ENCODE measurements around the gene LRRC3B.
A peak's percentile ranks its signal among the peaks of the same experiment; 100 is the strongest.

Gene LRRC3B

DNA sequence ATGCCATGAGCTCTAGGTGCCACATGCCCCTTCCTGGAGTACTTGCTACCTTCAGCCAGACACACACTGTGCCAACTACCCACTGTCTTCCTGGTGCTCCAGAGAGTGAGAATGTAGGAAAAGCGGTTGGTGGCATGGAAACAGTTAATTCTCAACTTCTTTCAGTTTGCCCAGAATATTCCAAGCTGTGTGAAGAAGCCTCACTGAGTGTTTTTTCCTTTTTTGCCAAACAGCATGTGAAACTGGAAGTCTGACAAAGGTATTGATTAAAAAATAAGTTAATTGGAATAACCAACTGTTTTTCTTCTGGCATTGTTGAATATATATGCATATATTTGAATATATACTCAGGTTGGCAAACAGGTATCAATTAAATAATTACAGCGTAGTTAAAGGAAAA, 52.8 kb downstream of the LRRC3B start:
- DNase-seq (ENCODE audit: extremely low spot score): no peak
- CTCF ChIA-PET: no interaction called here
- POLR2A ChIA-PET: no interaction called here
- TF ChIP-seq FOXK2 (IDR thresholded peaks at IDR 0.05): no peak
- TF ChIP-seq LEF1 (IDR thresholded peaks at IDR 0.05; ENCODE audit: borderline replicate concordance): no peak
- TF ChIP-seq FOXA1 (IDR thresholded peaks at IDR 0.05): no peak
- TF ChIP-seq ZNF384 (IDR thresholded peaks at IDR 0.05): no peak
- TF ChIP-seq NFRKB (IDR thresholded peaks at IDR 0.05): no peak
- TF ChIP-seq, protein P1, sequence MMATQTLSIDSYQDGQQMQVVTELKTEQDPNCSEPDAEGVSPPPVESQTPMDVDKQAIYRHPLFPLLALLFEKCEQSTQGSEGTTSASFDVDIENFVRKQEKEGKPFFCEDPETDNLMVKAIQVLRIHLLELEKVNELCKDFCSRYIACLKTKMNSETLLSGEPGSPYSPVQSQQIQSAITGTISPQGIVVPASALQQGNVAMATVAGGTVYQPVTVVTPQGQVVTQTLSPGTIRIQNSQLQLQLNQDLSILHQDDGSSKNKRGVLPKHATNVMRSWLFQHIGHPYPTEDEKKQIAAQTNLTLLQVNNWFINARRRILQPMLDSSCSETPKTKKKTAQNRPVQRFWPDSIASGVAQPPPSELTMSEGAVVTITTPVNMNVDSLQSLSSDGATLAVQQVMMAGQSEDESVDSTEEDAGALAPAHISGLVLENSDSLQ (IDR thresholded peaks at IDR 0.05): no peak
- TF ChIP-seq CTBP1 (IDR thresholded peaks at IDR 0.05; ENCODE audit: borderline replicate concordance): no peak
- no peak for TF ChIP-seq FOXM1 (IDR thresholded peaks at IDR 0.05; ENCODE audit: borderline replicate concordance)
- no peak for TF ChIP-seq BHLHE40 (IDR thresholded peaks at IDR 0.05; ENCODE audit: borderline replicate concordance)
- no peak for TF ChIP-seq ELF4 (IDR thresholded peaks at IDR 0.05)
- TF ChIP-seq ARNT (IDR thresholded peaks at IDR 0.05): no peak
- no peak for TF ChIP-seq HDGF (IDR thresholded peaks at IDR 0.05; ENCODE audit: borderline replicate concordance)
- no peak for TF ChIP-seq SUZ12 (IDR thresholded peaks at IDR 0.05)
- no peak for TF ChIP-seq TARDBP (IDR thresholded peaks at IDR 0.05)
- no peak for TF ChIP-seq L3MBTL2 (conservative IDR thresholded peaks at IDR 0.05)
- TF ChIP-seq SP1 (IDR thresholded peaks at IDR 0.05): no peak

DNA sequence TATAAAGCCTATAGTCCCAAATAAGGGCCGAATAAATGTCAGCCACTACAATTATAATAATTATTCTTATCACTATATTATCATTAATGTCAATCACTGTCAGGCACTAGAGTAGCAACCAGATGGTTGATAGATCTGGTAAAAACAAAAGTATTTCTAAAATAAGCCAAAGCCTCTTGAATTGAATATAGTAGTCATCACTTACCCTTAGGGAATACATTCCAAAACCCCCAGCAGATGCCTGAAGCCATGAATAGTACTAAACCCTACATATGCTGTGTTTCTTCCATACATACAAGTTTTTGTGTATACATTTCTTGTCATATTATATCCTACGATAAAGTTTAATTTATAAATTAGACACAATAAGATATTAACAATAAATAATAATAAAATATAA, 59.1 kb downstream of the LRRC3B start:
- TF ChIP-seq L3MBTL2 (conservative IDR thresholded peaks at IDR 0.05) (no peak), FOXA1 (IDR thresholded peaks at IDR 0.05) (no peak), NFRKB (IDR thresholded peaks at IDR 0.05) (no peak), FOXM1 (IDR thresholded peaks at IDR 0.05; ENCODE audit: borderline replicate concordance) (no peak), ARNT (IDR thresholded peaks at IDR 0.05) (no peak), HDGF (IDR thresholded peaks at IDR 0.05; ENCODE audit: borderline replicate concordance) (no peak), ZNF384 (IDR thresholded peaks at IDR 0.05) (no peak), FOXK2 (IDR thresholded peaks at IDR 0.05) (no peak), LEF1 (IDR thresholded peaks at IDR 0.05; ENCODE audit: borderline replicate concordance) (no peak), SUZ12 (IDR thresholded peaks at IDR 0.05) (no peak), TARDBP (IDR thresholded peaks at IDR 0.05) (no peak), SP1 (IDR thresholded peaks at IDR 0.05) (no peak), ELF4 (IDR thresholded peaks at IDR 0.05) (no peak), BHLHE40 (IDR thresholded peaks at IDR 0.05; ENCODE audit: borderline replicate concordance) (no peak), CTBP1 (IDR thresholded peaks at IDR 0.05; ENCODE audit: borderline replicate concordance) (no peak)
- TF ChIP-seq, protein P1 (IDR thresholded peaks at IDR 0.05): no peak
- DNase-seq (ENCODE audit: extremely low spot score): no peak
- ChIA-PET POLR2A (no interaction called here), CTCF (no interaction called here)

DNA sequence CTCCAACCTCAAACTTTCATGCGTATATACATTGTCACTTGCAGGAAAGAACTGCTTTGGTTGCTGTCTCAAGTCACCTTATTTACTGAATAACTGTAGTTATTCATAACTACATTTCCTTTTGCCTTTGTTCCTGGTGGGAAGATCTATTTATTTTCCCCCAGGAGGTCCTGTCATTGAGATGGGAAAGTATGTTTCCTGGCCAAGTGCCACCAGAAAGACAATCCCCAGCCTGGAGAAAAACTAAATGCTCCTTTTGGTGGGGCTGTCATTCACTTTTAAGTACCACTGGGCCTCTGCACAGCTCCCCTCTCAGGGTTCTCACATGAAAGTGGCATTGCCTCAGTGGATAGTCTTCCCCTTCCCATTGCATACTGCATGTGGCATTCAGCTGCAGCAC, 59.8 kb downstream of the LRRC3B start:
- TF ChIP-seq, protein P1 (IDR thresholded peaks at IDR 0.05): 0 out of 2 replicates have a peak, but pooled peaks have one; percentile 3
- TF ChIP-seq ELF4 (IDR thresholded peaks at IDR 0.05) (no peak), BHLHE40 (IDR thresholded peaks at IDR 0.05; ENCODE audit: borderline replicate concordance) (no peak)
- POLR2A ChIA-PET: no interaction called here
- no peak for DNase-seq (ENCODE audit: extremely low spot score)
- CTCF ChIA-PET: no interaction called here

DNA sequence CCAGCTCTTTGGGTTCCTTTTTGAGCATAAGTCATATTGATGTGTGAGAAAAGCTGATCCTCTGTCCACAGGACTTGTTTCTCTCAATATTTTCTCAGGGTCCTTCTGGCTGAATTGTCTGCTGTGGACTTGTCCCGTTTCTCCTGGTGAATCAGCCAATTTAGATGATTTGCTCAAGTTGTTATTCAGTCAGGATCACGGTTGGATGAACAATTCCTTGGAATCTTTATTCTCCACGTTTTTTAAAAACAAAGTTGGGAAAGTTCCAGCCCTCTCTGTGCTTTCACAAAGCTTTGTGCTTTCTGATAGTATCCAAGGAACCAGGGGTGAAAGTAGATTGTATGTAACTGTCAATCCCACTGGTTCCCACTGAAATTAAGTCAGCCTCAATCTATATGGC, 61.3 kb downstream of the LRRC3B start:
- no peak for DNase-seq (ENCODE audit: extremely low spot score)
- TF ChIP-seq HDGF (IDR thresholded peaks at IDR 0.05; ENCODE audit: borderline replicate concordance): no peak
- TF ChIP-seq SP1 (IDR thresholded peaks at IDR 0.05): no peak
- TF ChIP-seq ZNF384 (IDR thresholded peaks at IDR 0.05): no peak
- TF ChIP-seq, protein P1 (IDR thresholded peaks at IDR 0.05): no peak
- TF ChIP-seq L3MBTL2 (conservative IDR thresholded peaks at IDR 0.05): no peak
- no peak for TF ChIP-seq ELF4 (IDR thresholded peaks at IDR 0.05)
- TF ChIP-seq FOXA1 (IDR thresholded peaks at IDR 0.05): no peak
- TF ChIP-seq LEF1 (IDR thresholded peaks at IDR 0.05; ENCODE audit: borderline replicate concordance): no peak
- TF ChIP-seq ARNT (IDR thresholded peaks at IDR 0.05): no peak
- TF ChIP-seq FOXM1 (IDR thresholded peaks at IDR 0.05; ENCODE audit: borderline replicate concordance): no peak
- no peak for TF ChIP-seq NFRKB (IDR thresholded peaks at IDR 0.05)
- no peak for TF ChIP-seq CTBP1 (IDR thresholded peaks at IDR 0.05; ENCODE audit: borderline replicate concordance)
- TF ChIP-seq BHLHE40 (IDR thresholded peaks at IDR 0.05; ENCODE audit: borderline replicate concordance): no peak
- TF ChIP-seq TARDBP (IDR thresholded peaks at IDR 0.05): no peak
- TF ChIP-seq FOXK2 (IDR thresholded peaks at IDR 0.05): no peak
- CTCF ChIA-PET: no interaction called here
- POLR2A ChIA-PET: no interaction called here

DNA sequence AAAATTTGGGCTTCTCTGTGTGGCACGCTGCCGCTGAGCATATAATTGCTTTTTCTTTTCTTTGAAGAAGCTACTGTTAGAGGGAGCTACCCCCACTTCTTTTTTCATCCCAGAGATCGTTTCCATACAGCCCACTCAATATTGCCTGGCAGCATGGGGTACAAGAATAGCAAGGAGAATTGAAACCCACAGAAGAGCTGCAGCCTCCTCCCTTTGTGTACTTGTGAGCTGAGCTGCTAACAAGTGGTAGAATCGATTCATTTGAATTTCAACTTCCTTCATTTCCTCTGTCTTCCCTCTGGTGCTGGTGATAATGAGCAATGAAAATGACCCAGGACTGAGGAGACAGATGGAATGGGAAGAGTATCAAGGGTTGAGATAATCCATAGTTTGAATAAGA, 64.9 kb downstream of the LRRC3B start:
- POLR2A ChIA-PET: no interaction called here

More for the DNA sequence above, 64.9 kb downstream of the LRRC3B start:
- CTCF ChIA-PET: no interaction called here
- no peak for DNase-seq (ENCODE audit: extremely low spot score)
- TF ChIP-seq, protein P1 (IDR thresholded peaks at IDR 0.05): no peak
- TF ChIP-seq SP1 (IDR thresholded peaks at IDR 0.05): no peak
- no peak for TF ChIP-seq ZNF384 (IDR thresholded peaks at IDR 0.05)
- TF ChIP-seq FOXA1 (IDR thresholded peaks at IDR 0.05): no peak
- no peak for TF ChIP-seq TARDBP (IDR thresholded peaks at IDR 0.05)
- no peak for TF ChIP-seq ELF4 (IDR thresholded peaks at IDR 0.05)
- no peak for TF ChIP-seq FOXM1 (IDR thresholded peaks at IDR 0.05; ENCODE audit: borderline replicate concordance)
- no peak for TF ChIP-seq LEF1 (IDR thresholded peaks at IDR 0.05; ENCODE audit: borderline replicate concordance)
- no peak for TF ChIP-seq ARNT (IDR thresholded peaks at IDR 0.05)
- TF ChIP-seq SUZ12 (IDR thresholded peaks at IDR 0.05): no peak
- no peak for TF ChIP-seq CTBP1 (IDR thresholded peaks at IDR 0.05; ENCODE audit: borderline replicate concordance)
- no peak for TF ChIP-seq HDGF (IDR thresholded peaks at IDR 0.05; ENCODE audit: borderline replicate concordance)
- TF ChIP-seq FOXK2 (IDR thresholded peaks at IDR 0.05): no peak
- TF ChIP-seq BHLHE40 (IDR thresholded peaks at IDR 0.05; ENCODE audit: borderline replicate concordance): no peak
- no peak for TF ChIP-seq NFRKB (IDR thresholded peaks at IDR 0.05)
- no peak for TF ChIP-seq L3MBTL2 (conservative IDR thresholded peaks at IDR 0.05)

Measured in HEK293T (cell line).